T-helper 1 cell treated with Interleukin-12 subunit alpha and Interleukin-12 subunit beta and Interleukin-4 antibody, amounts not matched to agents 30 ng/mL and 1 ng/mL, for 36 hours (primary cell): ENCODE results near the gene SLC39A5. TPM values are rescaled to one million over a fixed set of nuclear protein-coding genes. Genes with fewer than 3 reads are reported as not detected.
"Not testable (repeated sequence)": the region's sequence is repeated elsewhere in the genome, so short reads cannot be mapped to it uniquely, and the experiment has no call there.

Experiments
- intact Hi-C: fragments of 100-400 bp; cut with micrococcal nuclease; formaldehyde crosslinking; loops from one replicate; pipeline ENCODE4 v1.15.1; 2024
- total RNA-seq: library from RNA; stranded (reverse); gene quantifications from 2 replicates; pipeline ENCODE4 v1.2.3, GENCODE V29; 2022

The SLC39A5 gene
- total RNA-seq, 1 donor from 2014 or later = 1.9 TPM

DNA sequence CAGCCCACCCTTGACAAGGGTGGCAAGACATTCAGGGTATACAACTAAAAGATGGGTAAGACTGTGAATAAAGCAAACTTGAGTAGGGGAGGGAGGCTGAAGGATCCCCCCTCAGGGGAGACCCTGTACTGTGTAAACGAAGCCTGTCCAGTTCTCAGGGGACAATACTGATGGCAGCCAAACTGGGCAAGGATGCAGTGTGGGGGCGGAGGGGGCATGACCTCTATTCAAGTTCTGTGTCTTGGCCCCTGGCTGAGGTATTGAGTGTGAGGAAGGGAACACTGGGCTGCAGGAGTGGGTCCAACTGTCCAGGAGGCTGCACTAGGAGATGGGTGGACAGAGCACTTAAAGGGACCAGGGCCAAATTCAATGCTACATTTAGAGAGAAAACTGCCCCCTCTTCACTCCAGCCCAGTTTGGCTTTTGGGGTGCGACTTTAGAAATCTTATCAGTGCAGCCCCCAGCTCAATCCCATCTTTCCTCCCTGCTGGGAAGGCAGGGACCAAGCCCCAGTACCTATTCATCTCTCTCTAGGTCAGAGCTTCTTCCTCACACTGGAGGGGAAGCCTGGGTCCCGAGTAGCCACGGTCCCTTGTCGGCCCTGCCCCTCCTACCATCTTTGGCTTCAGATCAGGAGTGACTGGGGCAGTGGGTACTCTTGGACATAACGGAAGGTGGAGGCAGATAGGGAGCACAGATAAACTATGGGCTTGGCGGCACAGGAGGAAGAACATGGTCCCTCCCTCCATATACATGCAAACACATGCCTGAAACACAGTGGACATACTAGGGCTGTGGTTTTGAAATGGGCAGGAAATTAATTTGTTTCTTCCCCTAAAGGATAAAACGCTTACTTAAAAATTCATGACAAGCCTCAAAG lies 11.8 kb downstream of the SLC39A5 start:
- intact Hi-C loops = no loop called here

DNA sequence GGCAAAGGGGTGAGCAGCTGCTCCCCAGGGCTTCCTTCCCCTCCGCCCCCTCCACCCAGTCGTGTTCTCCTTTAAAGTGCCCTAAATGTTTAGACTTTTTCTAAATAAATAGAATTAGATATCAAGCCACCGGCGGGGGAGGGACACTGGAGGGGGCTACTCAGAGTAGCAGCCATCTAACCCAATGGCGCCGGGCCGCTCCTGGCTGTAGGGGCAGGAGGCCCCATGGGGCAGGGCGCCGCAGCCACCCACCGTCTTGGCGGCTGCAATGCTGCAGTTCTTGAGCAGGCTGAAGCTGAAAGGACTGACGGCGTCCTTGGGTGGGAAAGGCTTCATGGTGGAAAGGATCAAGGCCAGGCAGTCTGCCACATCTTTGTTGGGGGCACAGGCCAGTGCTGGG lies 13.1 kb downstream of the SLC39A5 start:
- intact Hi-C loops = no loop called here

DNA sequence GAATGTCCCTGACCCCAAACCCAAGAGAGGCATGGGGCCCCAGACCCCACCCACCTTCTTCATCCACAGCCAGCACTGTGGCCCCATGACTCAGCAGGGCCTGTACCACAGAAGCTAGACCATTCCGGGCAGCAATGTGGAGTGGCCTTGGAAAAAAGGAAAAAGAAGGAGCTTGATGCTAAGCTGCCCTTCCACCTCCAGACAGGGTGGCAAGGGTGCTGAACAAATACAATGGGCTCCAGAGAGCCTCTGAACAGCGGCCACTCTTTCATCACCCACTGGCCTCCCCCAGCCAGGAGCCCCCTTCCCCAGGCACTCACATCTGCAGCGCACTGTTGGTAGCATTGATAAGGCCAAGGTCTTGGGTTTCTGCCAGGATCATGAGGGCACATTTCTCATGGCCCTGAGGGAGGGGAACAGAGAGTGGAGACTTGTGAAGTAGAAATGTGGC lies 13.9 kb downstream of the SLC39A5 start:
- intact Hi-C loops = no loop called here

DNA sequence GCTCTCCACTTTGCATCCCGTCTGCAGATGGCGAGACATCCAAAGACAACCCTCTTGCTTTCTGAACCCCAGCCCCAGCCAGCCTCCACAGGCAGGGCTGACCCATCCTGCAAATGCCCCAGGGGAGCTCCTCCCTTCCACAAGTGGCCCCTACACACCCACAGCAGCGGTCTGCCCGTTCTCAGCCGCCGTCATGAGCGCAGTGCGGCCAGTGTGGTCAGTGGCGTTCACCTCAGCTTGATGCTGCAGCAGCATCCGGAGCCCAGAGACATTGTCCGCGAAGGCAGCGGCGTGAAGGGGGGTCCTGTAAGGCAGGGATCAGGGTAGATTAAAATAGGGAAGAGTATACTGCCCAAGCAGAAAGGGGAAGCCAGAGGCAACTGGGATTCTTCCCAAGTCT lies 14.6 kb downstream of the SLC39A5 start:
- intact Hi-C loops = no loop called here

DNA sequence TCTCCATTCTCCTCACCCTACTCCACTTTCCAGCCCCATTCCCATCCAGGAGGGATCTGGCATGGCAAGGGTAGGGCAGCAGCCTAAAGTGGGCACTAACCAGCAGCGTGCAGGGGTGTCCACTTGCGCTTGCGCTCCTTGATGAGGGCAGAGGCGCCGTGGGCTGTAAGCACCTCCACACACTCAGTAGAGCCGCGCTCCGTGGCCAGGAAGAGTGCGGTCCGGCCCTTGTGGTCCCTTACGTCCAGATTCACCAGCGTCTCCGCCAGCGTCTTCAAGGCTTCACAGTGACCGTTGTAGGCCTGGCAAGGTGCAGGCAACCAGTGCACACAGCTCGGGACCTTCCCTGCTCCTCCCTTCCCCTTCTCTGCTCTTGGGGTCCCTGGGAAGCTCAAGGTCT lies 18.1 kb downstream of the SLC39A5 start:
- intact Hi-C loops = no loop called here

DNA sequence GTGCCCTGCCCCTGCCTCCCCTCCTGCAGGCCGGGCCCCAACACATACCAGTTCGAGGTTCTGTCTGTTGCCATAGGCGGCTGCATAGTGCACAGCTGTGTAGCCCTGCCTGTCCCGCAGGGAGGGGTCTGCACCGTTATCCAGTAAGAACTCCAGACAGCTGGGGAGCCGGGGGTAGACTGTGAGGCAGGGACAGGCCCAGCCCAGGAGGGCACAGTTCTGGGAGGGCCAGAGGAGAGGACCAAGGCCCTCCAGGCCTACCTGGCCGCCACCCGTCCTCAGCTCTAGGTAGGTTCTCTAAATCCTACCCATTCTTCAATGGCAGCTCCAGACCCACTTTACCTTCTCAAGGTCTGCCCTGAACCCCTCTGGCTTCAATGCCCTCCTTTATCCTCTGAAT lies 18.9 kb downstream of the SLC39A5 start:
- intact Hi-C loops = no loop called here

DNA sequence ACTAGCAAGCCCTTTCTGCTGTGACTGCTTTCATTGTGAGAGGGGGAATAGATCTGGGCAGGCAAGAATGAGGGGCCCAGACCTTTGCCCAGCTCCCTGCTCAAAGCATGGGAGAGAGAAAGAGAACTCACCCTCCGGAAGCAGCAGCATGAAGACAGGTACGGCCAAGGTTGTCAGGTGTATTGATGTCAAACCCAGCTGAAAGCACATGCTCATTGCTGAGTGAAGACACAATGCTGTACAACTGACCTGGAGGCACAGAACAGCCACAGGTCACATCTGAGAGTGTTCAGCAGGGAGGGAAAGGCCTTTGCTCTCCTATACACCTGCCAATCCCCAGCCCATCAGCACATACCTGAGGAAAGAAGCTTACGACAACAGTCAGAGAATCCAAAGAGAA lies 22.8 kb downstream of the SLC39A5 start:
- intact Hi-C loops = no loop called here

DNA sequence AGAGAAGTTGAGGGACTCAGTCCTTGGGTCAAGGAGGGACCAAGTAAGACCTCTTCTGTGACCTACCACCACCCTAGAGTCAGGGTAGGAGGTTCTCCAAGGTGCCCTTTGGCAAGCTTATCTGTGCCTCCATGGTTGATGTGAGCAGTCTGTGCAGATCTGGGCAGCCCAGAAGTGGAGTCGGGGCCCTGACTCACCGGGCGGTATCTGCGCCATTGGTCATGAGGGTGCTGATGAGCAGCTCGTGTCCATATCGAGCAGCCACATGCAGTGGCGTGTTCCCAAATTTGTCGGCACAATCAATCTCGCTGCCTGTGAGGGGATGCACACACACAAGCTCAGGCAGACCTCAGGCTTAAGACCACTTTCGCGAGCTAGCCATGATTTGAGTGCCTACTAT lies 23.2 kb downstream of the SLC39A5 start:
- intact Hi-C loops = no loop called here

DNA sequence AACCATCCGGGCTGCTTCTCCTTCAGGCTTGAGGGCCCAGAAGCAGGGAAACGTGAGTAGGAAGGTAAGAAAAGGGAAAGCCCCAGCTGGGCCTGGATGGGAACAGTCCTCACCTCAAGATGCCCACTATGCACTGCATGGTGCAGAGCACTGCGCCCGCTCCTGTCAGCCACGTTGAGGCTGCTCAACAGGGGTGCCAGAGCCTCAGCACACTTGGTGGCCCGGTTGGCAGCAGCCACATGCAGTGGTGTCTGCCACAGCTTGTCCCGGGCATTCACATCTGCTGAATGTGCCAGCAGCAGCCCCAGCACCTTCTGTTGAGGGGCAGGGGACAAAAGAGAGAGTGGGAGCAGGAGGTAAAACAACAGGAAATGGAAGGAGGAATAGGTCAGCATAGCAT lies 25.8 kb downstream of the SLC39A5 start:
- intact Hi-C loops = no loop called here

DNA sequence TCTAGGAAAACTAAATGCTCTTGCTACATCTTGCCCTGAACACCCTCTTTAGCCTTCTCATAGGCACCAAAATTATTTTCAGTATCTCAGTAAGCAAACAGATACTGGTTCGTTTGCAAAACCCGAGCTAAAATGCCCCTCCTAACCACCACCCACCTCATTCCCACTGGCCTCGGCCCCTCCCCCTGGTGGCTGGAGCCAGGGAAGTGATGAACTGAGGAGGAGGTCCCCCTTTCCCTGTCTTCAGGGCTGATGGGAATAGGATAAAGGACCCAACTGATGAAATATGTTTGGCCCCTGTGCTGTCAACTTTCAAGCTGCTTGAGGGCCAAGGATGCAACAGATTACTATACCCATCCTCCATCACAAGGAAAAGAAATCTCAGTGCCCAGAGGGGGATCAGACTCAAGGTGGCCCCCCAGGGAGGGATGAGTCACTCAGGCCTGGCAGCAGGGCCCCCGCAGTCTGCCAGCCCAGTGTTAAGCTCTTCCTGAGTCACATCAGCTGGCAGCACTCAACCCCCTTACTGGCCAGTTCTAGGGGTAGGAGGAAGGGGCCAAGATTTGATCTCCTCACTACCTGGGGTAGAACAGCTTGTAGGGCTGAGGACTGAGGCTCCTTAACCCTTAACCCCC lies 26.6 kb downstream of the SLC39A5 start:
- intact Hi-C loops = no loop called here

DNA sequence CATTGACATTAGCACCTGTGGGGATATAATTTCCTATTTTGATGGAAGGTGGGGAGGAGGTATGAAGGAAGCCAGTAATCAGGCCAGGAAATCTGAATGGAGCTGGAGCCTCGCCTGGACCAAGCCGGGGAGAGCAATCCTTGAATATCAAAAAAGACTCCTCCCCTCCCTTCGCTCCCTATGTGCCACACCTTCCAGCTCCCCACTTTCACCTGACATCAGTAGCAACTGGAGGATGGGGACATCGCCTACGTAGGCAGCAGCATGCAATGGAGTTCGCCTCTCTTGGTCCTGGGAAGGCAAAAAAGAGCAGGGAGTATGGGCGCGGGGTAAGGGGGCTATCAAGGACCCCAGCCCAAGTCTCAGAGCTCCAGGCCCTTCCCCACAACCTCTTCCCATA lies 27.2 kb downstream of the SLC39A5 start:
- intact Hi-C loops = no loop called here

DNA sequence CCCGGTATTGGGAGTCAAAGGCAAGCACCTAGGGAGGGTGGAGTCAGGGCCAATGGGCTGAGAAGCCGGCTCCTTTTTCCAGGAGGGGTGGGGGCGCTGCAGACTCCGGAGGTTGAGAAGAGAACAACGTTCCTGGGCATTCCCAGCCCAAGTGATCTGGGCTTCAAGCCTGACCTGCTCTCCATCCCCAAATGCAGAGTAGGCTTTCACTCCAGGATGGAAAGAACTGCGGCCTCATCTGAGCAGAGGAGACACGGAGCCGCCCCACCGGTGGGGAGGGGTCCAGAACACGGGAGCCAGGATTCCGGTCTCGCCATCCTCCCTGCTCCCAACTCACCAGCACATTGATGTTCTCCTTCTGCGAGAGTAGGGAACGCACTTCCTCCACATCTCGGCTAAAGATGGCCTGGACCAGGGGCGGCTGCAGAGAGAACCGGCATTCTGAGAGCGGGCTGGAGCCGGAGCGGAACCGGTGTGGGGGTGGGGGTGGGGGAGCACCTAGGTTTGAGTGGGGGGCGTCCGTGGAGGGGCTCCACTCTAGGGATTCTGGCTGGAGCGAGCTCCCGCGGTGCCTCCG lies 27.7 kb downstream of the SLC39A5 start:
- intact Hi-C loops = loop anchor here (1.0 to 2.0 kb wide), 11 partner anchors 9 to 439 kb away; partner anchors contain the start of genes COQ10A, CS, ORMDL2 and RPS26

DNA sequence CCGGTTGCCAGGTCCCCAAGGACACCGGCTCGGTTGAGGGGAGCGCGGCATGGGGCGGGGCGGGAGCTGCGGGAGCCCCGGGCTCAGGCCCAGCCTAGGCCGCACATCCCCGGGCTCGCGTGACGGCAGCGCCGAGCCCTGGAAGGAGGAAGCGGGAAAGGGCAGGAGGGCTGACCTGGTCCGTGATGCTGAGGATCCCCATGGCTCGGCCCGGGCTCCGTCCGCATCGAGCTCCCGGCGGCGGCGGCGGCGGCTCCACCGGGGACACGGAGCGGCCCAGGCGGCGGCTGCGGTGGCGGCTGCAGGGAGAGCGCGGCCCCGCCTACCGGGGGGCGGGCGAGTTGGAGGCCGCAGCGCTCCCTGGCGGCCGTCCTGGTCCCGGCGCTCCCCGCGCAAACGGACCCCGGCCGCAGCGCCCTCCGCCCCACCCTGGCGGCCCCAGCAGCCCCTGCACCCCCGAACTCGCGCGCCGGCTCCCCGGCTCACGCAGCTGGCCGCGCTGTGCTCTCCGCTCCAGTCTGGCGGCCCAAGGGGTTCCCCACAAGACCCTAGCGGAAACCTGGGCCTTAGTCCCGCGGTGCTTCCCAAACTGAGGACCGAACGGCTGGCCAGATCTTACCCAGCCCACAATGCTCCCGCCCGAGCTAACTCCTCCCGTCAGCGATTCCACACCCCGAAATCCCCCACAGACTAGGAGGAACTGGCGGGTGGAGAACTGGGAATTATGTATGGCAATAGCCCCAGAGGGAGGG lies 28.4 kb downstream of the SLC39A5 start, which contains the start of gene ANKRD52:
Gene ANKRD52 (minus strand): TSS at position 317 of the 752 bp plus-strand sequence. CDS start 115 bp downstream, at position 202.
- intact Hi-C loops = loop anchor here (1.0 to 2.0 kb wide), 11 partner anchors 8 to 439 kb away; partner anchors contain the start of genes COQ10A, CS, ORMDL2 and RPS26

DNA sequence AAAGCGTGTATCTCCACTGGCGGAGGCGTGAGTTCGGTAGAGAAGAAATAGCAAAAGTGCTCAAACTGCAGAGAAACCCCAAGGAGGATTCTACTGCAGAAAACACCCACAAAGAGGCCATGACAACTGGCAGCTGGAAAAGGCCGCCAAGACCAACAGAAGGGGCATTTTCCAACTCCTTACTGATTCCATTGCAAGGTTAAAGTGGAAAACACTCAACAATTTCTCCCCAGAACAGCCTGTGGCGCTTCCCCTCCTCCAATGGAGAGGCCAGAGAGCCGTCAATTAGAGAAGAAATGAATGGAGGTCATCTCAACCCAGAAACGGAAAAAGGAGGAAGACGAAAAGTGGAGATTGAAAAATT lies 29.0 kb downstream of the SLC39A5 start:
- intact Hi-C loops = loop anchor here (1.0 to 2.0 kb wide), 11 partner anchors 7 to 440 kb away; partner anchors contain the start of genes COQ10A, CS, ORMDL2 and RPS26

DNA sequence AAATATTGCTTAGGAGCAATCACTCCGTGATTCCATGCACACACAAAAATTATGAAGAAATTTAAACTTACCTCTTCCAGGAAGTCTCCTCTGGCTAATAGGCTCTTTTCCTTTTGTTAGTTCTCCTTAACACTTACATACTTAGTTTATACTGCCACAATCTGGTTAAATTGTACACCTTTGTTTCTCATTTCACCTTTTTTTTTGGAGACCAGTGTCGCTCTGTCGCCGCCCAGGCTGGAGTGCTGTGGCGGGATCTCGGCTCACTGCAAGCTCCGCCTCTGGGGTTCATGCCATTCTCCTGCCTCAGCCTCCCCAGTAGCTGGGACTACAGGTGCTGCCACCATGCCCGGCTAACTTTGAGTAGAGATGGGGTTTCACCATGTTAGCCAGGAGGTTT lies 30.5 kb downstream of the SLC39A5 start:
- intact Hi-C loops = no loop called here

DNA sequence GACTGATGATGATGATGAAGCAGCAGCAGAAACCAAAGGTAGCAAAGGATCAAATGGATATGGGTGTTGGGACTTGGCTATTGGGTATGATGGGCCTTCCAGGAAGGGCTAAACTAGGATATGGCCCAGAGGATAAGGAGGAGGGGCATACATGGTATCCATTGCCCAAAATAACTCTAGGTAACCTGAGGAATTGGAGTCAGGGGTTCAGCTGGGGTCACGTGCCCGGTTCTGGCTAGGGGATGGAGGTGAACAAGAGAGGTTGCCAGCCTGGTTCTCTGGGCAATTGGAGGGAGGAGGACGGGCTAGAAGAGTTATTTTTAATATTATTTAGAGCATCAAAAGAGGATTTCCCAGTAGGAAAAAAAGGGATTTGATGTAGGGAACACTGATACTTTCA lies 31.1 kb downstream of the SLC39A5 start:
- intact Hi-C loops = no loop called here

DNA sequence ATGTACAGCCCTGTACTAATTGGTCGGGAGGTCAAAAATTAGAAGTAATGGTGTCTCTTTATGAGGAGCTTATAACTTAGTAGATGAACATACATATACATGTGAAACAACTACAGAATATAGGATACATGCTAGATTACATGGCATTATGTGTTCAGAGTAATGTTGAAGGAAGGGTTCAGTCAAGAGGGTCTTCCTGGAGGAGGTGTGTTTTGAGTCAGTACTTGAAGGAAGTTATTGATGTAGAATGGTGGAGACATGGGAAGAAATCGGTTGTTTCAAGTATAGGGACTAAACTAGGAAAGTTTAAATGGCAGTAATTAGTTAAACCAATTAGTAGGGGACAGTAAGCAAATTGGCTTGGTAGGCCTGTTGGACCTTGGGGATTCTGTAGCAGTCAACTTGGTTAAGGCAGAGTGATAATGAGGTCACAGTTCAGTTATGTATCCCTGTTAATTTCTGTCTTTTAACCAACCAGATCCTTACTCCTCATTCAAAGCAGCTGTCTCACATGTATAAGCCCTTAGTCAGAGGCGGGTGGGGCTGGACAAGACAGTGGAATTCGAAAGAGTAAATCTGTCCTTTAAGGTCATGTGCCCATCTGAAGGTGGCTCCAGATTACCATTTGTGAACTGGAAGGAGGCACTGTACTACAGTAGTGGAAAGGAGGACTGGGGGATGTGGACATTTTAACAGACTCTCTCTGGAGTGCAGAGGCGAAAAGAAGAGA lies 31.8 kb downstream of the SLC39A5 start:
- intact Hi-C loops = no loop called here

DNA sequence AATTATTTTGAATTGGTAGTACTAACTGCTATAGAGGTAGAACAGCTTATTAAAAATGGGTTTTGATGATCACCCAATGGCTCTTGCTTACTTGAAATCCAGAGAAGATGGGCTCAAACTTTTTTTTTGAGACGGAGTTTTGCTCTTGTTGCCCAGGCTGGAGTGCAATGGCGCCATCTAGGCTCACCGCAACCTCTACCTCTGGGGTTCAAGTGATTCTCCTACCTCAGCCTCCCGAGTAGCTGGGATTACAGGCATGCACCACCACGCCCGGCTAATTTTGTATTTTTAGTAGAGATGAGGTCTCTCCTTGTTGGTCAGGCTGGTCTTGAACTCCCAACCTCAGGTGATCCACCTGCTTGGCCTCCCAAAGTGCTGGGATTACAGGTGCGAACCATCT lies 33.1 kb downstream of the SLC39A5 start:
- intact Hi-C loops = not testable (repeated sequence)

DNA sequence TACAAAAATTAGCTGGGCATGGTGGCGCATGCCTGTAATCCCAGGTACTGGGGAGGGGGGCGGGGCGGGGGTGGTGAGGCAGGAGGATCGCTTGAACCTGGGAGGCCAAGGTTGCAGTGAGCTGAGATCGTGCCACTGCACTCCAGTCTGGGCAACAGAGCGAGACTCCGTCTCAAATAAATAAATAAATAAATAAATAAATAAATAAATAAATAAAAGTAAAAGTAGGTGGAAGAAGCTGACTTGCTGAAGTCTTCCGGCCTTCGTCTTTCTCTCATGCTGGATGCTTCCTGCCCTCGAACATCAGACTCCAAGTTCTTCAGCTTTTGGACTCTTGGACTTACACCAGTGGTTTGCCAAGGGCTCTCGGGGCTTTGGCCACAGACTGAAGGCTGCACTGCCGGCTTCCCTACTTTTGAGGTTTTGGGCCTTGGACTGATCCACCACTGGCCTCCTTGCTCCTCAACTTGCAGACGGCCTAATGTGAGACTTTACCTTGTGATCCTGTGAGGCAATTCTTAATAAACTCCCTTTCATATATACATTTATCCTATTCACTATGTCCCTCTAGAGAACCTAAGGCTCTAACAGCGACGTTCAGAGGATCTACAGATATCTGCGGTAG lies 36.3 kb downstream of the SLC39A5 start:
- intact Hi-C loops = loop anchor here (1.0 to 2.0 kb wide), 10 partner anchors 8 to 293 kb away; partner anchors contain the start of genes ANKRD52, CS, IL23A and NABP2
